Spleen (tissue), 11 donors: ENCODE results near the gene KANK3. TPM values are rescaled to one million over a fixed set of nuclear protein-coding genes. Genes with fewer than 3 reads are reported as not detected.
"Not testable (repeated sequence)": the region's sequence is repeated elsewhere in the genome, so short reads cannot be mapped to it uniquely, and the experiment has no call there.

Experiments
- DNase-seq: peaks from one replicate; pipeline ENCODE4 v3.0.0-alpha.2; 2020
- H3K27ac ChIP-seq, 8 donors: fragments of 200-600 bp; sonication (generic) in 7 of 8; 1 replicate in 4 of 8; 2 replicates in 4 of 8; pipeline versions ENCODE4 v1.5.0 to v1.8.0; 2016 to 2021; ENCODE audit warnings: inconsistent platforms in 4 of 8, mild to moderate bottlenecking in 4 of 8, moderate library complexity in 1 of 8
- H3K27me3 ChIP-seq, 7 donors: fragments of 200-600 bp; sonication (generic) in 6 of 7; replicated peaks in 1 of 7; 1 replicate in 4 of 7; 2 replicates in 3 of 7; pipeline versions ENCODE4 v1.5.0 to v1.8.0; 2016 to 2021; ENCODE audit warnings: inconsistent platforms in 3 of 7, mild to moderate bottlenecking in 1 of 7
- H3K36me3 ChIP-seq, 6 donors: fragments of 200-600 bp; sonication (generic) in 5 of 6; 1 replicate in 4 of 6; 2 replicates in 2 of 6; pipeline versions ENCODE4 v1.5.0 to v1.8.0; 2016 to 2021; ENCODE audit warnings: inconsistent platforms in 2 of 6
- H3K4me1 ChIP-seq, 6 donors: fragments of 200-600 bp; sonication (generic) in 5 of 6; 1 replicate in 3 of 6; 2 replicates in 3 of 6; pipeline versions ENCODE4 v1.5.0 to v1.8.0; 2016 to 2021; ENCODE audit warnings: inconsistent platforms in 3 of 6
- H3K4me3 ChIP-seq, 8 donors: fragments of 200-600 bp; sonication (generic) in 7 of 8; 1 replicate in 4 of 8; 2 replicates in 4 of 8; pipeline versions ENCODE4 v1.5.0 to v1.8.0; 2016 to 2021; ENCODE audit warnings: inconsistent platforms in 4 of 8, mild to moderate bottlenecking in 4 of 8, moderate library complexity in 2 of 8
- H3K9me3 ChIP-seq, 8 donors: fragments of 200-600 bp; sonication (generic) in 7 of 8; 1 replicate in 4 of 8; 2 replicates in 4 of 8; pipeline versions ENCODE4 v1.5.0 to v1.8.0; 2016 to 2021; ENCODE audit warnings: inconsistent platforms in 4 of 8
- POLR2A ChIP-seq, 3 donors: fragments of 450-650 bp; IDR thresholded peaks; one replicate each; pipeline ENCODE4 v1.5.1; 2017; ENCODE audit warnings: antibody characterized with exemption in 3 of 3, mild to moderate bottlenecking in 1 of 3
- POLR2AphosphoS5 ChIP-seq, 3 donors: sonication (generic); formaldehyde crosslinking; IDR thresholded peaks; one replicate each; pipeline ENCODE4 v1.5.1; 2017; ENCODE audit warnings: antibody characterized with exemption in 3 of 3
- WGBS, 5 donors: extraction: QIAGEN DNeasy Blood & Tissue Kit in 3 of 5; methylation state at CpG; one replicate each; pipeline versions ENCODE4 v1.1.5 to v1.1.7; 2013 to 2018; 5-methylcytosine and 5-hydroxymethylcytosine counted together
- intact Hi-C: fragments of 100-400 bp; cut with DNase I; formaldehyde crosslinking; loops from one replicate; pipeline ENCODE4 v1.15.0; 2023; ENCODE audit warnings: low total_unique reads
- polyA plus RNA-seq, 3 donors: library from polyadenylated mRNA; stranded (reverse); fragments of 200-250 nt; gene quantifications; one replicate each; pipeline ENCODE4 v1.2.1, GENCODE V29; 2013
- total RNA-seq, 7 donors: library from RNA; depleted of rRNA in 3 of 7; stranded (reverse); fragments of >200 nt in 3 of 7; fragmentation: NEBNext Ultra II Directional in 4 of 7; extraction: Animal tissue kit (Norgen Biotek cat#: 25700) in 4 of 7; gene quantifications; one replicate each; pipeline versions ENCODE4 v1.1.0 to v1.2.1, GENCODE V29; 2016 to 2021
- TF ChIP-seq, protein P1 (sequence below), 11 experiments: fragments of 200-600 bp in 7 of 11; fragments of 450-650 bp in 4 of 11; sonication (generic) in 4 of 11; IDR thresholded peaks in 8 of 11; conservative IDR thresholded peaks in 3 of 11; 1 replicate in 7 of 11; 2 replicates in 4 of 11; pipeline versions ENCODE4 v1.4.0 to v1.8.0; 2016 to 2021; ENCODE audit warnings: antibody characterized with exemption in 11 of 11, inconsistent platforms in 4 of 11, mild to moderate bottlenecking in 1 of 11
- donor health status: healthy with polysubstance abuse.
- donor health status: DM: no; HTN: no; CAD: no; lungs with moderate emphysema.
- donor health status: DM: no; HTN: no; CAD: no.
- donor health status: Bipolar disorder and iron deficiency.
- donor health status: healthy.
- donor health status: DM: no; HTN: no; CAD: no.
- donor health status: DM: yes; HTN: yes; CAD: no.

KANK3 gene
- total and polyA plus RNA-seq, 10 donors, result 14.0 to 84.6 (median 52.8) TPM

DNA sequence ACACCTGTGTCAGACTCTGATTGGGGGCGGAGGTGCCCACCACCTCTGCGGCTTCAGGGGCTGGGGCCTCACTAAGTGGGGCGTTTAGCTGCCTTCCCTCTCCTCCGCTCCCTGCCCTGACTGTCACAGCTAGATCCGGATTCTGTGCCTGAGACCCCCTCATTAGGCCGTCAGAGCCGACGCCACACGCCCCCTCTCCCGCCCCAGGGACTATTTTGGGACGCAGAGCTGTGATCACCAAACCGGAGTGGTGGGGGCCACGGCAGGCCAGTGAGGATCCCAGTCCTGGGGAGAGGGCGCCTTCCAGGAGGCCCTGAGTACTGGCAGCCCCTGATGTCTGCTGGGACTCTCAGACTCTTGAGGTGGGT is 762 bp downstream of the KANK3 start:
- intact Hi-C loops, result no loop called here

DNA sequence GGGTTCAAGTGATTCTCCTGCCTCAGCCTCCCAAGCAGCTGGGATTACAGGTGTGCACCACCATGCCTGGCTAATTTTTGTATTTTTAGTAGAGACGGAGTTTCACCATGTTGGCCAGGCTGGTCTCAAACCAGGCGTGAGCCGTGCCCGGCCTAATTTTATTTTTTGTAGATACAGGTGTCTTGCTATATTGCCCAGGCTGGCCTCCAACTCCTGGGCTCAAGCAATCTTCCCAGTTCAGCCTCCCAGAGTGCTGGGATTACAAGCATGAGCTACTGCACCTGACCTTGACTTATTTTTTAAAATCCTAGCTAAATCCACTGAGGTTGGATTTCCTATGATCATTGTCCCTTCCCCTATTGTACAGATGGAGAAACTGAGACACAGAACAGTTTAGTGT is 1.6 kb downstream of the KANK3 start:
- WGBS, 5 donors, result 84 to 97% (median 85%) methylated on average over 4 of the region's 4 CpGs
- Histone ChIP-seq H3K27me3 (peaks cover 0 to 73% (median 15%) of the 10 kb centered on the region in 7 donors), H3K4me3 (peak overlapping the region in 5 of 8 donors; percentile 51 to 77 (median 69)), H3K27ac (peak overlapping the region; percentile 58 to 95 (median 88)), H3K4me1 (peaks cover 3 to 72% (median 36%) of the 10 kb centered on the region in 6 donors)
- H3K36me3 ChIP-seq, H3K9me3 ChIP-seq, intact Hi-C loops, DNase-seq: not testable (repeated sequence)

More for the DNA sequence above, 762 bp downstream of the KANK3 start:
- WGBS, 5 donors, result 19 to 69% (median 28%) methylated on average over 3 to 14 of the region's 14 CpGs
- no peak for DNase-seq
- peak overlapping the region; percentile 76 to 95 (median 88) for H3K27ac ChIP-seq
- TF ChIP-seq POLR2AphosphoS5 (IDR thresholded peaks at IDR 0.05) (no peak), POLR2A (IDR thresholded peaks at IDR 0.05) (no peak)
- TF ChIP-seq, protein P1, sequence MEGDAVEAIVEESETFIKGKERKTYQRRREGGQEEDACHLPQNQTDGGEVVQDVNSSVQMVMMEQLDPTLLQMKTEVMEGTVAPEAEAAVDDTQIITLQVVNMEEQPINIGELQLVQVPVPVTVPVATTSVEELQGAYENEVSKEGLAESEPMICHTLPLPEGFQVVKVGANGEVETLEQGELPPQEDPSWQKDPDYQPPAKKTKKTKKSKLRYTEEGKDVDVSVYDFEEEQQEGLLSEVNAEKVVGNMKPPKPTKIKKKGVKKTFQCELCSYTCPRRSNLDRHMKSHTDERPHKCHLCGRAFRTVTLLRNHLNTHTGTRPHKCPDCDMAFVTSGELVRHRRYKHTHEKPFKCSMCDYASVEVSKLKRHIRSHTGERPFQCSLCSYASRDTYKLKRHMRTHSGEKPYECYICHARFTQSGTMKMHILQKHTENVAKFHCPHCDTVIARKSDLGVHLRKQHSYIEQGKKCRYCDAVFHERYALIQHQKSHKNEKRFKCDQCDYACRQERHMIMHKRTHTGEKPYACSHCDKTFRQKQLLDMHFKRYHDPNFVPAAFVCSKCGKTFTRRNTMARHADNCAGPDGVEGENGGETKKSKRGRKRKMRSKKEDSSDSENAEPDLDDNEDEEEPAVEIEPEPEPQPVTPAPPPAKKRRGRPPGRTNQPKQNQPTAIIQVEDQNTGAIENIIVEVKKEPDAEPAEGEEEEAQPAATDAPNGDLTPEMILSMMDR (IDR thresholded peaks at IDR 0.05 in 8 of 11, conservative IDR thresholded peaks at IDR 0.05 in 3 of 11), result no peak
- no peaks in the 10 kb centered on the region for H3K9me3 ChIP-seq
- peaks cover 0 to 65% (median 15%) of the 10 kb centered on the region in 7 donors for H3K27me3 ChIP-seq
- peaks cover 3 to 64% (median 33%) of the 10 kb centered on the region in 6 donors for H3K4me1 ChIP-seq
- H3K4me3 ChIP-seq, result peak overlapping the region; percentile 51 to 77 (median 61)
- H3K36me3 ChIP-seq, result no peaks in the 10 kb centered on the region

DNA sequence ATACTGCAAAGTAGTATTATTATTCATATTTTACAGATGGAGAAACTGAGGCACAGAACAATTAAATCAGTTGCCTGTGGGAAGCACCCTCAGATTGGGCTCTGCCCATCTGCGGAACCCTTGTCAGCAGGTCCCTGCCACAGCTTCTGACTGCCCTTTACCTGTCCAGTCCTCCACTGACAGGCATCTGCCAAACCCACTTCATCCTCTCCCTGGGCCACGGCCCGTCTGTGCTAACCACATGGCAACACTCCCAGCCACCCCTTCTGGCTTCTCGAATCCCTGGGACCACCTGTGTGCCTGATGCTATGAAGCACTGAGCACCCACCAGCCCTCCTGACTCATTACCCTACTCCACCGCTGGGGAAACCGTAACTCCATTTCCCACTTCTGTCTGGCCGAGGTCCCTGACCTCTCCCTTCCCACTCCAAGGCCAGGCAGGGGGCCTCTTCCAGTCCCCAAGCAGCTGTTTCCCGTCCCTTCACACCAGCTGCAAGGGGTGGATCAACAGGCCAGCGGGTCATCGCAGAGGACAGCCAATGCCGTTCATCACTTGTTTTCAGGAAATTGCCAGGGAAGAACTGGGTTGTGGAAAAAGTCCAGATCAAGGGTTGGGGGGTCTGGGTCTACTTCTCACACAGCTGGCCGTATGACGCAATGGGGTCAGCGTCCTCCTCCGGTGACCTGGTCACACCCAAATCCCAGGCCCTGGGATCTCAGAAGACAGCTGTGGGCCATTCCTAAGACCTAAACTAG is 2.5 kb downstream of the KANK3 start:
- intact Hi-C loops, result no loop called here
- Histone ChIP-seq H3K27me3 (peaks cover 0 to 82% (median 22%) of the 10 kb centered on the region in 7 donors), H3K9me3 (no peaks in the 10 kb centered on the region), H3K4me1 (peaks cover 7 to 82% (median 44%) of the 10 kb centered on the region in 6 donors), H3K27ac (peak overlapping the region in 7 of 8 donors; percentile 9 to 95 (median 88)), H3K4me3 (peak overlapping the region in 3 of 8 donors; percentile 20 to 55 (median 53)), H3K36me3 (no peaks in the 10 kb centered on the region)
- TF ChIP-seq POLR2A (IDR thresholded peaks at IDR 0.05) (no peak), POLR2AphosphoS5 (IDR thresholded peaks at IDR 0.05) (peak; percentile 85 to 96 (median 95))
- TF ChIP-seq, protein P1 (IDR thresholded peaks at IDR 0.05 in 8 of 11, conservative IDR thresholded peaks at IDR 0.05 in 3 of 11), result peak in 10 of 11 experiments; percentile 18 to 67 (median 40)
- WGBS, 5 donors, result 12 to 16% (median 14%) methylated on average over 14 to 15 of the region's 15 CpGs
- peak; percentile 83 for DNase-seq

DNA sequence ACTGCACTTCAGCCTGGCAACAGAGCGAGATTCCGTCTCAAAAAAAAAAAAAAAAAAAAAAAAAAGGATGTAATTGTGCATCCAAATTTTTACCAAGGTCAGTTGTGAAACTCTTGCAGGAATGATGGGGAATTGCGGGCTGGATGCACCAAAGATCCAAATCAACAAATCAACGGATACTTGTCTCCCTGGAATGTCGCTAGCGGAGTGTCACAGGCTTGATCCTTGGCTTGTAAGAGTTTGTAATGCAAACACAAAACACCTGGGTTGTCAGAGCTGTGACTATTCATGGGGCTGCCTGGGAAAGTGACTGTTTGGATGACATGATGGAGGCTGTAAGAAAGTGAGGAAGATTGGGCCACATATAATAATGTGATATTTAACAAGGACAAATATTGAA is 4.2 kb downstream of the KANK3 start:
- TF ChIP-seq, protein P1 (IDR thresholded peaks at IDR 0.05 in 8 of 11, conservative IDR thresholded peaks at IDR 0.05 in 3 of 11), result no peak
- TF ChIP-seq POLR2A (IDR thresholded peaks at IDR 0.05) (no peak), POLR2AphosphoS5 (IDR thresholded peaks at IDR 0.05) (no peak)
- no peak for DNase-seq
- peaks cover 0 to 10% (median 2%) of the 10 kb centered on the region in 6 donors for H3K36me3 ChIP-seq
- H3K27me3 ChIP-seq, result peaks cover 1 to 82% (median 39%) of the 10 kb centered on the region in 7 donors
- 69 to 76% (median 73%) methylated on average over 5 to 6 of the region's 6 CpGs for WGBS, 5 donors
- no peak overlapping the region for H3K4me3 ChIP-seq
- intact Hi-C loops, result no loop called here
- H3K27ac ChIP-seq, result peak overlapping the region in 1 of 8 donors; percentile 25
- peaks cover 7 to 96% (median 59%) of the 10 kb centered on the region in 6 donors for H3K4me1 ChIP-seq
- no peaks in the 10 kb centered on the region for H3K9me3 ChIP-seq
